Measurements from ENCODE around the gene AAK1.

- TF ChIP-seq CTCF (IDR thresholded peaks at IDR 0.05) (no peak), POLR2A (IDR thresholded peaks at IDR 0.05) (no peak), POLR2AphosphoS5 (IDR thresholded peaks at IDR 0.05) (no peak)
These were observed 126.1 kb downstream of the AAK1 start for GRCh38 chr2:69517410-69517809.

Measured in prostate gland (tissue), 2 donors.